ENCODE measurements around the gene SERINC4.
"Not testable (repeated sequence)": the region's sequence is repeated elsewhere in the genome, so short reads cannot be mapped to it uniquely, and the experiment has no call there.

SERINC4 gene

DNA sequence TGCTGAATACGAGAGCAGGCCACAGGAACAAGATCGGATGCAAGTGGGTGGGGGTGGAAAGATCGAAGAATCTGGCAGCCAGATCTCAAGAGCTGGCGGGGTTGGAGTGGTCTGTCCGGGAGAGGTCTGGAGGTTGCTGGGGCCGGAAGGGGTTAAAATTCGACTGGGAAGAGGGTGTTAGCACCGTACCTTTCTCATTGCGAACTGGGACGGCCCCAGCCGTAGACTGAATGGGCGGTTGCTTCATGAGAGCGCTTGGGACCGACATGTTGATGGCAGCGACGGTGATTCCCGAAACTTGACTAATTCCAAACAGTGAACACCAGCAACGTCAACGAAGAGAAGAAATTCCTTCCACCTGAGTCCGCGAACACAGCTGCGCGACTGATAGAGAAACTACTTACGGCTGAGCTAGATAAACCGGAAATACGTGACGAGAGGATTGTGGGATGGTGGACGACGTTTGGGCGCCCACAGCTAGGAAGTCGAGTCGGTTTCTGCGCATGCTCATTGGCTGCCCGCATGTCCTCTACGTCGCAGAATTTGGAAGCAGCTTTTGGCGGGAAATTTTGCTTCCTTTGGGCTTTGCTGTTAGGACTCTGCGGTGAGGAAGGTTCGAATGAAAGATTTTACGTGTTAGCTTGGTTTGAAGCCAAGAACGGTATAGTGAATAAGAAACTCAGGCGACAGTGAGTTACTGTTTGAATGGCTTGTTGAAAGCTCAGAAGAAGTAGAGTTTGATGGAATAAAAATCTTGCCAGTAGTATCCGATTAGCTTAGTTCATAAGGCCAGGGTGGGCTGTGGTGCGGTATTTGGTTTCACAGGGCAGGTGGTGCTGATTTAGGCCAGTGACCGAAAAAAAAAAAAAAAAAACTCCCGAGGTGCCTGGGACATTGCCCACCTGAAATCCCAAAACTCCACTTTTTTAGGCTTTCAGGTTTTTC, 24.6 kb upstream of the SERINC4 start, which contains the start of gene MFAP1:
Gene MFAP1, minus strand, starts transcription at position 389 of the 945 bp plus-strand sequence. Its CDS starts 121 bp downstream, at position 268.
- Histone ChIP-seq H3K27me3 (ENCODE audit: insufficient read depth, low read length) (no peaks in the 10 kb centered on the region), H3K79me2 (ENCODE audit: control insufficient read depth, insufficient read depth, low read length, unreplicated experiment) (peaks cover 72% of the 10 kb centered on the region), H3K4me1 (ENCODE audit: control insufficient read depth, insufficient read depth, low read length, unreplicated experiment) (peaks cover 21% of the 10 kb centered on the region), H3K4me3 (ENCODE audit: low read depth, low read length) (peak within 1 kb of the TSS; percentile 90), H3K36me3 (ENCODE audit: insufficient read depth, low read length) (no peaks in the 10 kb centered on the region), H2AFZ (ENCODE audit: low read length, unreplicated experiment) (peak within 1 kb of the TSS; percentile 70), H3K27ac (ENCODE audit: low read depth, low read length) (peak within 1 kb of the TSS; percentile 89)

DNA sequence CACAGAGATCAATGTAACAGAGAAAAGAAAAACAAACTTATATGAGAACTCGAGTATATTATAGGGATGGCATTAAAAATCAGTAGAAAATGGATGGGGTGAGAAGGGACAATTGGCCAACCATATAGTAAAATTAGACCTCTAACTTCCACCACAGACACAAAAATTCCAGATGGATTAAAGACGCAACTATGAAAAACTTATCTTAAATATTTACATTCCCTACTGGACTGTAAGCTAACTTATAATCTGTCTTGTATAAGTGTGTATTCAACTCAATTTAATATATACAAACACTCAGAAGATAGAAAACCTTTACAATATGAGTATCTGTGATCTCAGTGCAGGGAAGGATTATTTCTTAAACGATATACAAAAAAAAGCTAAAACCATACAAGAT, 21.5 kb upstream of the SERINC4 start:
- Histone ChIP-seq H3K27me3 (ENCODE audit: insufficient read depth, low read length) (no peaks in the 10 kb centered on the region), H3K27ac (ENCODE audit: low read depth, low read length) (no peak overlapping the region), H3K4me3 (ENCODE audit: low read depth, low read length) (peak overlapping the region; percentile 31), H2AFZ (ENCODE audit: low read length, unreplicated experiment) (no peak overlapping the region), H3K4me1 (ENCODE audit: control insufficient read depth, insufficient read depth, low read length, unreplicated experiment) (peaks cover 15% of the 10 kb centered on the region), H3K36me3 (ENCODE audit: insufficient read depth, low read length) (no peaks in the 10 kb centered on the region; the same call in 1 of the 2 replicates), H3K79me2 (ENCODE audit: control insufficient read depth, insufficient read depth, low read length, unreplicated experiment) (peaks cover 63% of the 10 kb centered on the region)

DNA sequence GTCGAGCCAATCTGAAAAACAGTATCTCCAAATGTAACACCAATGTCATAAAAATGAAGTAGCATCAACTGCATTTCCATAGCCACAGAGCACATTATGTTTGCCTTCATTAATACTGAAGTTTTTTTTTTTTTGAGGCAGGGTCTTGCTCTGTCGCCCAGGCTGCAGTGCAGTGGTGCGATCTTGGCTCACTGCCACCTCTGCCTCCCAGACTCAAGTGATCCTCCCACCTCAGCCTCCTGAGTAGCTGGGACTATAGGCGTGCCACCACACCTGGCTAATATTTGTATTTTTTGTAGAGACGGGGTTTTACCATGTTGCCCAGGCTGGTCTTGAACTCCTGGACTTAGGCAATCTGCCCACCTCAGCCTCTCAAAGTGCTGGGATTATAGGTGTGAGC, 15.0 kb upstream of the SERINC4 start:
- not testable (repeated sequence) for H3K27ac ChIP-seq (ENCODE audit: low read depth, low read length); H2AFZ ChIP-seq (ENCODE audit: low read length, unreplicated experiment)
- H3K79me2 ChIP-seq (ENCODE audit: control insufficient read depth, insufficient read depth, low read length, unreplicated experiment), result peaks cover 19% of the 10 kb centered on the region

DNA sequence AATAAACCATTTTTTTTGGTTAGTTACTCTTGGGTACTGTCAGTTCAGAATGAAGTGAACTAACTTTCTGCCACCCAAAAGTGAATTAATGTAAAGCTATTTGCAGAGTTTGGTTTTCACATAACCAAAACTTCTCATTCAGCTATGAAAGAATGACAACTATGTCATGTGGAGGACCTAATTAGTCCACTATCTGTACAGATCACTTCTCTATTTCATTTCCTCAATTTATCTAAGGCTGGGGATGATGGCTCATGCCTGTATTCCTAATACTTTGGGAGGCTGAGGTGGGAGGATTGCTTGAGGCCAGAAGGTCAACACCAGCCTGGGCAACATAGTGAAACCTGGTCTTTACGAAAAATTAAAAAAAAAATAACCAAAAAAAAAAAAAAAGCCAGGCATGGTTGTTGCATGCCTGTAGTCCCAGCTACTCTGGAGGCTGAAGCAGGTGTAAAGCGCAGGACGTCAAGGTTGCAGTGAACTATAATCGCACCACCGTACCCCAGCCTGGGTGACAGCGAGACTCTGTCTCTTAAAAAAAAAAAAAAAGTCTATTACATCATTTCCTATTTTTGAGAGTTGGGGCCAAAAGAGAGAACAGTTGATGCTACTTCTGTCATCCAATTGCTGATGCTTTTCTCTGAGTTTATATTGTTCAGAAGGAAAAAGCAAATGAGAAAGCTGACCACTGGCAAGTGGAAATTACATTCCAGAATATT, 9.1 kb upstream of the SERINC4 start:
- H3K27me3 ChIP-seq (ENCODE audit: insufficient read depth, low read length), result no peaks in the 10 kb centered on the region
- H3K27ac ChIP-seq (ENCODE audit: low read depth, low read length), result no peak overlapping the region
- H3K4me3 ChIP-seq (ENCODE audit: low read depth, low read length), result no peak overlapping the region
- no peaks in the 10 kb centered on the region for H3K4me1 ChIP-seq (ENCODE audit: control insufficient read depth, insufficient read depth, low read length, unreplicated experiment)
- H3K79me2 ChIP-seq (ENCODE audit: control insufficient read depth, insufficient read depth, low read length, unreplicated experiment), result no peaks in the 10 kb centered on the region
- no peak overlapping the region for H2AFZ ChIP-seq (ENCODE audit: low read length, unreplicated experiment)
- peaks cover 61% of the 10 kb centered on the region for H3K36me3 ChIP-seq (ENCODE audit: insufficient read depth, low read length)

More for the DNA sequence above, 15.0 kb upstream of the SERINC4 start:
- H3K27me3 ChIP-seq (ENCODE audit: insufficient read depth, low read length); H3K4me3 ChIP-seq (ENCODE audit: low read depth, low read length); H3K4me1 ChIP-seq (ENCODE audit: control insufficient read depth, insufficient read depth, low read length, unreplicated experiment): not testable (repeated sequence)
- peaks cover 33% of the 10 kb centered on the region for H3K36me3 ChIP-seq (ENCODE audit: insufficient read depth, low read length)

DNA sequence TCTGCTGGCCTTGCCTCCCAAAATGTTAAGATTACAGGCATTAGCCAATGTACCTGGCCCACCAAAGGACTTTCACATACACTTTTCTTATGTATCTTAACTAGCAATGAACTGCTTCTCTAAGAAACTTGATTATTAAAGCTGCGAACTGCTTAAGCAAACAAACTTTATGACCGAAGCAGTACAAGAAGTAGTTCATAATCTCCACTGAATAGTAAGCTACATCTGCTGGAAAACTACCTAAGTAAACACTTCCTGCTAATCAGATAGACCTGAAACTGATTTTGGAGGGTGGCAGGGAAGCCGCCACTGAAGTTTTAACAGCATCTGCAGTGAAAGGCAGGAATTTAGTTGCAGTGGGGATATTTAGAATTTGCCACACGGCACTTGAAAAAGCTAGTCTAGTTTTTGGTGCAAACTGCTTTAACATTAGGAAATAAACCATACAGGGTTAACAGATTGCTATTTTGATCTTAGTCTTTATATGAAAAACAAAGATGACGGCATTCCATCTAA, 8.5 kb upstream of the SERINC4 start:
- Histone ChIP-seq H3K27ac (ENCODE audit: low read depth, low read length) (no peak overlapping the region), H3K36me3 (ENCODE audit: insufficient read depth, low read length) (peaks cover 62% of the 10 kb centered on the region), H3K4me1 (ENCODE audit: control insufficient read depth, insufficient read depth, low read length, unreplicated experiment) (no peaks in the 10 kb centered on the region), H3K27me3 (ENCODE audit: insufficient read depth, low read length) (no peaks in the 10 kb centered on the region), H2AFZ (ENCODE audit: low read length, unreplicated experiment) (no peak overlapping the region), H3K79me2 (ENCODE audit: control insufficient read depth, insufficient read depth, low read length, unreplicated experiment) (no peaks in the 10 kb centered on the region), H3K4me3 (ENCODE audit: low read depth, low read length) (no peak overlapping the region)

DNA sequence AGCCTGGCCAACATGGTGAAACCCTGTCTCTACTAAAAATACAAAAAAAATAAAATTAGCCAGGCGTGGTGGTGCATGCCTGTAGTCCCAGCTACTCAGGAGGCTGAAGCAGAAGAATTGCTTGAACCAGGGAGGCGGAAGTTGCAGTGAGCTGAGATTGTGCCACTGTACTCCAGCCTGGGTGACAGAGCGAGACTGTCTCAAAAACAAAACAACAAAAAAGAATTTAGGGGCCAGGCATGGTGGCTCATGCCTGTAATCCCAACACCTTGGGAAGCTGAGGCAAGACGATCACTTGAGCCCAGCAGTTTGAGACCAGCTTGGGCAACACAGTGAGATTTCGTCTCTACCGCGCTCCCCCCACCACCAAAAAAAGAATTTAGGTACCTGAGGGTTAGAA, 2.7 kb upstream of the SERINC4 start:
- not testable (repeated sequence) for H3K27ac ChIP-seq (ENCODE audit: low read depth, low read length); H3K27me3 ChIP-seq (ENCODE audit: insufficient read depth, low read length); H3K4me3 ChIP-seq (ENCODE audit: low read depth, low read length); H2AFZ ChIP-seq (ENCODE audit: low read length, unreplicated experiment)
- H3K79me2 ChIP-seq (ENCODE audit: control insufficient read depth, insufficient read depth, low read length, unreplicated experiment), result peaks cover 17% of the 10 kb centered on the region
- peaks cover 34% of the 10 kb centered on the region for H3K36me3 ChIP-seq (ENCODE audit: insufficient read depth, low read length)
- H3K4me1 ChIP-seq (ENCODE audit: control insufficient read depth, insufficient read depth, low read length, unreplicated experiment), result peaks cover 11% of the 10 kb centered on the region

DNA sequence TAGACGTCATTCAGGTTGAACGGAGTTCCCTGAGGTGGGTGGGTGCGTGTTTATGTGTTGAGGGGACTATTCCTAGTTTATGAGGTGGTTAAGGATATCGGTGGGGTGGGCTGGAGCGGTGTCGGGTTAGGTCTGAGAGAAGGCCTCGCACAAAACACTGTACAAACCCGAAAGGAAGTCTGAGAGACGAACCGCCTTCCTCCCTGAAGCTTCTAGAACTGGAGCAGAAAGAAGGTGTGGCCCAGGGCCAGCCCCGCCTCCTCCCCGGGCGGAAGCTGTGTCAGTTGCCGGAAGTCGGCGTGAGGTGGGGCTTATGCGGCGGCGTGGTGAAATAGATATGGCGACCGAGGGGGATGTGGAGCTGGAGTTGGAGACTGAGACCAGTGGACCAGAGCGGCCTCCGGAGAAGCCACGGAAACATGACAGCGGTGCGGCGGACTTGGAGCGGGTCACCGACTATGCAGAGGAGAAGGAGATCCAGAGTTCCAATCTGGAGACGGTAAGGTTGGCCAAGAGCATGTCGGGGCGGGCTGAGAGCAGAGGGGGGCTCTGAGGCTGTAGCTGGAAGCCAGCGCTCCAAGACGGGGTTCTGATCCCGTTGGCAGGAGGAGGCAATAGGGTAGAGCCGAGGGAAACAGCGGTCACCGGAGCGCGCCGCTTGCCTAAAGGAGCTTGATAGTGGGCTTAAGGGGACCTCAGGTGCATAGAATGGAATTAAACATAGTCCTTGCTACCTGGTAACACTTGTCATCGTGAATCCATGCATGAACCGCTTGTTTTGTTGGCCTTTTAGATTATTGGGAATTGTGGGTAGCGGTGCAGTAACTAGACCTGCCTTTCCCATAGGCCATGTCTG, 494 bp upstream of the SERINC4 start, which contains the start of gene HYPK:
Gene HYPK, plus strand, starts transcription at position 314 of the 856 bp plus-strand sequence. Its CDS starts 24 bp downstream, at position 338.
- Histone ChIP-seq H3K27me3 (ENCODE audit: insufficient read depth, low read length) (no peaks in the 10 kb centered on the region), H3K4me1 (ENCODE audit: control insufficient read depth, insufficient read depth, low read length, unreplicated experiment) (peaks cover 13% of the 10 kb centered on the region), H3K27ac (ENCODE audit: low read depth, low read length) (peak within 1 kb of the TSS; percentile 50), H3K4me3 (ENCODE audit: low read depth, low read length) (peak within 1 kb of the TSS; percentile 87), H2AFZ (ENCODE audit: low read length, unreplicated experiment) (peak within 1 kb of the TSS; percentile 35), H3K36me3 (ENCODE audit: insufficient read depth, low read length) (peaks cover 40% of the 10 kb centered on the region), H3K79me2 (ENCODE audit: control insufficient read depth, insufficient read depth, low read length, unreplicated experiment) (peaks cover 18% of the 10 kb centered on the region)

DNA sequence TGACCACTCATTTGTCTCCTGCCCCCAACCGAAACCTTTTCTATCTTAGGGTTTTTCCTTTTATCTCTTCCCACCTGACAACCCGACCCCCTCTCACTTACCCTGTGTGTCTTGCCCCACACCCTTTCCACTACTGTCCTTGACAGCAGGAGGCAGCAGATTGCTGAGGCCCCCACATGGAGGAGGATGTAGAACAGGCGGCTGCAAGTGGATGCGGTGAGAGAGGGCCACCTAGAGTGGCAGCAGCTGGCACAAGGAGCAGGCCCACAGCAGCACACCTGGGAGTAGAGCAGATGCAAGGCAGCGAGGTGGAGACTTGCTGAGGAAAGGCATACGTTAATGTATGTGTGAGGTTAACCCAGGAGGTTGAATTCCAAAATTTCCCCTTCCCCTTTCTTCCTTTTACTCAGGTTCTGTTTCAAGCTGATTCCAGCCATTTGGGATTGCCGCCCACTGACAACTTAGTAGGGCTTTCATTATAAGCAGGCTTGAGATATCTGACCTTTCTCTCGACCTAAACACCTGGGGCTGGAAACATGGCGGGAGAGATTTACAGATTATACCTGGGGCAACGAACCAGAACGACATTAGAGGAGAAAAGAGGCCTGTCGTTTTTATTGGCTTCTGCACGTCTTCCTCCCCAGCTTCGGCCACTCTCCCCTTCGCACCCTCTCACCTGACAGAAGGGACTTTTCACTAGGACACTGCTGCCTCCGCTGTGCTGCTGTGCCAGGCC, 643 bp downstream of the SERINC4 start:
- Histone ChIP-seq H3K4me3 (ENCODE audit: low read depth, low read length) (no peak overlapping the region), H3K4me1 (ENCODE audit: control insufficient read depth, insufficient read depth, low read length, unreplicated experiment) (peaks cover 23% of the 10 kb centered on the region), H3K36me3 (ENCODE audit: insufficient read depth, low read length) (peaks cover 43% of the 10 kb centered on the region), H2AFZ (ENCODE audit: low read length, unreplicated experiment) (no peak overlapping the region), H3K27ac (ENCODE audit: low read depth, low read length) (no peak overlapping the region), H3K27me3 (ENCODE audit: insufficient read depth, low read length) (no peaks in the 10 kb centered on the region), H3K79me2 (ENCODE audit: control insufficient read depth, insufficient read depth, low read length, unreplicated experiment) (peaks cover 30% of the 10 kb centered on the region)

DNA sequence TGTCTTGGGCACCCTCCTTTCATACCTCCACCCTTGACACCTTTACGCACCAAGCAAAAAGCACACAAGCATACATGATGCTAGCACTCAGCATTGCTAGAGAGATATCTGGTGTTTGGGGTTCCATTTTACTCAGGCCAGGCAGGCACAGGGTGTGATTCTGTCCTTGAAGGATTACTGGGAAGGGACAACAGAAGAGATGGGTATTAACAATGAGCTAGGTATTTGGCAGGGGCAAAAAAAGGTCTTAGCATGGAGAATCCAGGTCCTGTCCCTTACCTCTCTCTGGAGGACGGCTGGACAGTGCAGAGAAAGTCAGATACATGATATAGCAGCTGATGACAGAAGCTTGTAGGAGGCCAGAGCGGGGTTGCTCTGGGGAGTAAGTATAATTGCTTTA, 3.5 kb downstream of the SERINC4 start:
- H3K4me1 ChIP-seq (ENCODE audit: control insufficient read depth, insufficient read depth, low read length, unreplicated experiment), result peaks cover 33% of the 10 kb centered on the region
- peaks cover 47% of the 10 kb centered on the region for H3K79me2 ChIP-seq (ENCODE audit: control insufficient read depth, insufficient read depth, low read length, unreplicated experiment)
- no peak overlapping the region for H3K4me3 ChIP-seq (ENCODE audit: low read depth, low read length)
- peaks cover 34% of the 10 kb centered on the region for H3K36me3 ChIP-seq (ENCODE audit: insufficient read depth, low read length)
- H3K27ac ChIP-seq (ENCODE audit: low read depth, low read length), result no peak overlapping the region
- no peak overlapping the region for H2AFZ ChIP-seq (ENCODE audit: low read length, unreplicated experiment)
- no peaks in the 10 kb centered on the region for H3K27me3 ChIP-seq (ENCODE audit: insufficient read depth, low read length)
